ENCODE results near the gene STK10.
"Not testable (repeated sequence)": the region's sequence is repeated elsewhere in the genome, so short reads cannot be mapped to it uniquely, and the experiment has no call there.

STK10 gene

GRCh38 chr5:172209714-172210113, 21.7 kb upstream of the STK10 start:
- Histone ChIP-seq H2AFZ (ENCODE audit: low read depth, low read length) (no peak overlapping the region), H3K27ac (ENCODE audit: low read length) (no peak overlapping the region), H4K20me1 (ENCODE audit: insufficient read depth, low read length) (no peaks in the 10 kb centered on the region; the same call in 1 of the 2 replicates), H3K4me3 (ENCODE audit: low read depth in 1 of 2, low read length in 2 of 2) (no peak overlapping the region), H3K79me2 (ENCODE audit: insufficient read depth, low read length) (no peaks in the 10 kb centered on the region), H3K36me3 (ENCODE audit: insufficient read depth, low read length) (peaks cover 27% of the 10 kb centered on the region), H3K9me3 (ENCODE audit: insufficient read depth, low read length, severe bottlenecking) (no peaks in the 10 kb centered on the region), H3K4me1 (ENCODE audit: insufficient read depth, low read length) (no peaks in the 10 kb centered on the region), H3K9ac (ENCODE audit: low read depth, low read length) (no peak overlapping the region), H3K27me3 (ENCODE audit: insufficient read depth, low read length, poor library complexity) (no peaks in the 10 kb centered on the region), H3K4me2 (ENCODE audit: insufficient read depth, low read length) (no peak overlapping the region)
- TF ChIP-seq CTCF (IDR thresholded peaks at IDR 0.05; ENCODE audit: borderline replicate concordance, extremely low read depth, low read length, poor library complexity, severe bottlenecking) = no peak
- TF ChIP-seq EZH2 (IDR thresholded peaks at IDR 0.05; ENCODE audit: borderline replicate concordance, low read depth, low read length, severe bottlenecking) = no peak
- no peak for DNase-seq
- ATAC-seq (ENCODE audit: insufficient read depth, low read depth) = no peak

DNA sequence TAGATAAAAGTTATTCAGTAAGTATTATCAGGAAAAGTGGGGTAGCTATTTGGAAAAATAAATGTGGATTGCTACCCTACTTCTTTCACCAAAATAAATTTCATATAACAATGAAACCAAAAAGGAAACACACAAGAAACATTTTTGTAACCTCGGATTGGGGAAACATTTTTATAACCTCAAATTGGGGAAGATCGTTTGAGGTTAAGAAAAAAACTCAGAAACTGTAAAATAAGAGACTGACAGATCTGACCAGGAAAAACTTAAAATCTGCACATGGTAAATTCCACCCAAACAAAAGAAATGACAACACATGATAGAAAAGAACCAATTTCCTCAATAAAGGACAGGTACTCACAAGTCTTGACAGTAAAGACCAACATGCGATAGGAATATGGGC, 19.5 kb upstream of the STK10 start:
- Histone ChIP-seq H4K20me1 (ENCODE audit: insufficient read depth, low read length) (no peaks in the 10 kb centered on the region), H3K27ac (ENCODE audit: low read length) (no peak overlapping the region), H3K27me3 (ENCODE audit: insufficient read depth, low read length, poor library complexity) (no peaks in the 10 kb centered on the region), H3K36me3 (ENCODE audit: insufficient read depth, low read length) (peaks cover 23% of the 10 kb centered on the region), H2AFZ (ENCODE audit: low read depth, low read length) (no peak overlapping the region), H3K4me1 (ENCODE audit: insufficient read depth, low read length) (no peaks in the 10 kb centered on the region), H3K4me3 (ENCODE audit: low read depth in 1 of 2, low read length in 2 of 2) (no peak overlapping the region), H3K9me3 (ENCODE audit: insufficient read depth, low read length, severe bottlenecking) (no peaks in the 10 kb centered on the region), H3K79me2 (ENCODE audit: insufficient read depth, low read length) (no peaks in the 10 kb centered on the region), H3K4me2 (ENCODE audit: insufficient read depth, low read length) (no peak overlapping the region), H3K9ac (ENCODE audit: low read depth, low read length) (no peak overlapping the region)
- TF ChIP-seq CTCF (IDR thresholded peaks at IDR 0.05; ENCODE audit: borderline replicate concordance, extremely low read depth, low read length, poor library complexity, severe bottlenecking) = no peak
- no peak for TF ChIP-seq EZH2 (IDR thresholded peaks at IDR 0.05; ENCODE audit: borderline replicate concordance, low read depth, low read length, severe bottlenecking)
- no peak for DNase-seq
- ATAC-seq (ENCODE audit: insufficient read depth, low read depth) = no peak

DNA sequence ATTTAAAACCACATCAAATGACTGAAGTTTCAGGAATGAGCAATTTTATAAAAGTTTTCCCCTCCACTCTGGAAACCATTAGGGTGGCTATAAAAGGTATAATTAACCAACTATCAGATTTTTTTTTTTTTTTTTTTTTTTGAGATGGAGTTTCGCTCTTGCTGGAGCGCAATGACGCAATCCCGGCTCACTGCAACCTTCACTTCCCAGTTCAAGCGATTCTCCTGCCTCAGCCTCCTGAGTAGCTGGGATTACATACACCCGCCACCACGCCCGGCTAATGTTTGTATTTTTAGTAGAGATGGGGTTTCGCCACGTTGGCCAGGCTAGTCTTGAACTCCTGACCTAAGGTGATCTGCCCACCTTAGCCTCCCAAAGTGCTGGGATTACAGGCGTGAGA, 18.0 kb upstream of the STK10 start:
- H2AFZ ChIP-seq (ENCODE audit: low read depth, low read length); H3K79me2 ChIP-seq (ENCODE audit: insufficient read depth, low read length); H3K9me3 ChIP-seq (ENCODE audit: insufficient read depth, low read length, severe bottlenecking); H3K4me2 ChIP-seq (ENCODE audit: insufficient read depth, low read length); H3K4me3 ChIP-seq (ENCODE audit: low read depth in 1 of 2, low read length in 2 of 2); ATAC-seq (ENCODE audit: insufficient read depth, low read depth); H3K27me3 ChIP-seq (ENCODE audit: insufficient read depth, low read length, poor library complexity); H4K20me1 ChIP-seq (ENCODE audit: insufficient read depth, low read length); H3K4me1 ChIP-seq (ENCODE audit: insufficient read depth, low read length); H3K27ac ChIP-seq (ENCODE audit: low read length); H3K9ac ChIP-seq (ENCODE audit: low read depth, low read length); DNase-seq: not testable (repeated sequence)
- peaks cover 10% of the 10 kb centered on the region; the same call in 1 of the 2 replicates for H3K36me3 ChIP-seq (ENCODE audit: insufficient read depth, low read length)

GRCh38 chr5:172200476-172200875, 12.5 kb upstream of the STK10 start:
- DNase-seq (no peak), ATAC-seq (ENCODE audit: insufficient read depth, low read depth) (no peak)
- no peaks in the 10 kb centered on the region for H3K9me3 ChIP-seq (ENCODE audit: insufficient read depth, low read length, severe bottlenecking)
- no peak overlapping the region for H3K4me2 ChIP-seq (ENCODE audit: insufficient read depth, low read length)
- H2AFZ ChIP-seq (ENCODE audit: low read depth, low read length) = no peak overlapping the region
- no peak overlapping the region for H3K9ac ChIP-seq (ENCODE audit: low read depth, low read length)
- H3K36me3 ChIP-seq (ENCODE audit: insufficient read depth, low read length) = no peaks in the 10 kb centered on the region
- H3K27me3 ChIP-seq (ENCODE audit: insufficient read depth, low read length, poor library complexity) = no peaks in the 10 kb centered on the region
- H4K20me1 ChIP-seq (ENCODE audit: insufficient read depth, low read length) = no peaks in the 10 kb centered on the region
- H3K4me3 ChIP-seq (ENCODE audit: low read depth in 1 of 2, low read length in 2 of 2) = no peak overlapping the region
- TF ChIP-seq CTCF (IDR thresholded peaks at IDR 0.05; ENCODE audit: borderline replicate concordance, extremely low read depth, low read length, poor library complexity, severe bottlenecking) (no peak), EZH2 (IDR thresholded peaks at IDR 0.05; ENCODE audit: borderline replicate concordance, low read depth, low read length, severe bottlenecking) (no peak)
- no peak overlapping the region for H3K27ac ChIP-seq (ENCODE audit: low read length)
- H3K79me2 ChIP-seq (ENCODE audit: insufficient read depth, low read length) = no peaks in the 10 kb centered on the region
- H3K4me1 ChIP-seq (ENCODE audit: insufficient read depth, low read length) = no peaks in the 10 kb centered on the region
